IPS-18a (cell line): Measurements from ENCODE around the gene ACOX3.
"Not testable (repeated sequence)": the region's sequence is repeated elsewhere in the genome, so short reads cannot be mapped to it uniquely, and the experiment has no call there.

Experiments used
- H3K27ac ChIP-seq: one replicate; pipeline ENCODE4 v1.5.1; 2013; ENCODE audit warnings: low read length
- H3K27me3 ChIP-seq: one replicate; pipeline ENCODE4 v1.6.1; 2013; ENCODE audit warnings: mild to moderate bottlenecking, low read length; ENCODE audit not compliant: control insufficient read depth, insufficient read depth
- H3K36me3 ChIP-seq: one replicate; pipeline ENCODE4 v1.6.1; 2013; ENCODE audit warnings: low read depth, low read length; ENCODE audit not compliant: control insufficient read depth
- H3K4me1 ChIP-seq: one replicate; pipeline ENCODE4 v1.6.1; 2013; ENCODE audit warnings: low read depth, low read length; ENCODE audit not compliant: control insufficient read depth
- H3K4me3 ChIP-seq: one replicate; pipeline ENCODE4 v1.5.1; 2013; ENCODE audit warnings: low read length
- H3K9ac ChIP-seq: one replicate; pipeline ENCODE4 v1.6.1; 2013; ENCODE audit warnings: mild to moderate bottlenecking, low read length, moderate library complexity
- H3K9me3 ChIP-seq: one replicate; pipeline ENCODE4 v1.6.1; 2013; ENCODE audit warnings: low read depth, low read length; ENCODE audit not compliant: control insufficient read depth

Gene ACOX3

GRCh38 chr4:8409264-8410065 is 31.1 kb downstream of the ACOX3 start:
- no peak overlapping the region for H3K4me3 ChIP-seq
- H3K27ac ChIP-seq: no peak overlapping the region
- H3K4me1 ChIP-seq: peaks cover 5% of the 10 kb centered on the region
- no peaks in the 10 kb centered on the region for H3K27me3 ChIP-seq
- H3K36me3 ChIP-seq: no peaks in the 10 kb centered on the region
- no peaks in the 10 kb centered on the region for H3K9me3 ChIP-seq
- no peak overlapping the region for H3K9ac ChIP-seq

GRCh38 chr4:8407756-8408155 is 32.8 kb downstream of the ACOX3 start:
- H3K4me3 ChIP-seq: no peak overlapping the region
- H3K27ac ChIP-seq: no peak overlapping the region
- no peaks in the 10 kb centered on the region for H3K9me3 ChIP-seq
- no peak overlapping the region for H3K9ac ChIP-seq
- H3K36me3 ChIP-seq: no peaks in the 10 kb centered on the region
- H3K4me1 ChIP-seq: peaks cover 5% of the 10 kb centered on the region
- H3K27me3 ChIP-seq: no peaks in the 10 kb centered on the region

- H3K4me1 ChIP-seq: peaks cover 5% of the 10 kb centered on the region
- no peaks in the 10 kb centered on the region for H3K27me3 ChIP-seq
- H3K9ac ChIP-seq: no peak overlapping the region
- no peak overlapping the region for H3K27ac ChIP-seq
- H3K36me3 ChIP-seq: no peaks in the 10 kb centered on the region
- no peaks in the 10 kb centered on the region for H3K9me3 ChIP-seq
- no peak overlapping the region for H3K4me3 ChIP-seq
These were observed 33.2 kb downstream of the ACOX3 start for GRCh38 chr4:8407316-8407715.

- not testable (repeated sequence) for H3K4me1 ChIP-seq, H3K27ac ChIP-seq, H3K9me3 ChIP-seq, H3K9ac ChIP-seq, H3K36me3 ChIP-seq, H3K4me3 ChIP-seq, H3K27me3 ChIP-seq
These were observed 33.6 kb downstream of the ACOX3 start for GRCh38 chr4:8406887-8407286.

- Histone ChIP-seq H3K4me1 (peaks cover 5% of the 10 kb centered on the region), H3K27me3 (no peaks in the 10 kb centered on the region), H3K36me3 (no peaks in the 10 kb centered on the region), H3K9me3 (no peaks in the 10 kb centered on the region), H3K27ac (no peak overlapping the region), H3K9ac (no peak overlapping the region), H3K4me3 (no peak overlapping the region)
These were observed 35.0 kb downstream of the ACOX3 start for GRCh38 chr4:8405516-8405875.

- no peak overlapping the region for H3K27ac ChIP-seq
- no peak overlapping the region for H3K4me3 ChIP-seq
- no peaks in the 10 kb centered on the region for H3K9me3 ChIP-seq
- H3K36me3 ChIP-seq: no peaks in the 10 kb centered on the region
- H3K4me1 ChIP-seq: no peaks in the 10 kb centered on the region
- no peaks in the 10 kb centered on the region for H3K27me3 ChIP-seq
- H3K9ac ChIP-seq: no peak overlapping the region
These were observed 35.6 kb downstream of the ACOX3 start for GRCh38 chr4:8404791-8405515.

- H3K4me1 ChIP-seq: no peaks in the 10 kb centered on the region
- H3K9ac ChIP-seq: no peak overlapping the region
- H3K36me3 ChIP-seq: no peaks in the 10 kb centered on the region
- H3K27me3 ChIP-seq: no peaks in the 10 kb centered on the region
- no peak overlapping the region for H3K4me3 ChIP-seq
- no peak overlapping the region for H3K27ac ChIP-seq
- no peaks in the 10 kb centered on the region for H3K9me3 ChIP-seq
These were observed 36.5 kb downstream of the ACOX3 start for GRCh38 chr4:8403976-8404375.

- Histone ChIP-seq H3K27ac (no peak overlapping the region), H3K4me3 (no peak overlapping the region), H3K9me3 (no peaks in the 10 kb centered on the region), H3K4me1 (no peaks in the 10 kb centered on the region), H3K27me3 (no peaks in the 10 kb centered on the region), H3K36me3 (no peaks in the 10 kb centered on the region), H3K9ac (no peak overlapping the region)
These were observed 37.3 kb downstream of the ACOX3 start for GRCh38 chr4:8403173-8403753.

- Histone ChIP-seq H3K9me3 (no peaks in the 10 kb centered on the region), H3K4me1 (no peaks in the 10 kb centered on the region), H3K27ac (no peak overlapping the region), H3K4me3 (no peak overlapping the region), H3K36me3 (no peaks in the 10 kb centered on the region), H3K27me3 (no peaks in the 10 kb centered on the region), H3K9ac (no peak overlapping the region)
These were observed 37.9 kb downstream of the ACOX3 start for GRCh38 chr4:8402640-8403039.

GRCh38 chr4:8402181-8402597 is 38.3 kb downstream of the ACOX3 start:
- Histone ChIP-seq H3K36me3 (no peaks in the 10 kb centered on the region), H3K27me3 (no peaks in the 10 kb centered on the region), H3K9me3 (no peaks in the 10 kb centered on the region), H3K4me3 (no peak overlapping the region), H3K4me1 (peaks cover 1% of the 10 kb centered on the region), H3K27ac (no peak overlapping the region), H3K9ac (no peak overlapping the region)

- Histone ChIP-seq H3K9ac (no peak overlapping the region), H3K36me3 (no peaks in the 10 kb centered on the region), H3K4me1 (peaks cover 7% of the 10 kb centered on the region), H3K27me3 (no peaks in the 10 kb centered on the region), H3K27ac (no peak overlapping the region), H3K4me3 (no peak overlapping the region), H3K9me3 (no peaks in the 10 kb centered on the region)
These were observed 38.9 kb downstream of the ACOX3 start for GRCh38 chr4:8401665-8402064.
